ENCODE data around the gene GPHN.
"Not testable (repeated sequence)": the region's sequence is repeated elsewhere in the genome, so short reads cannot be mapped to it uniquely, and the experiment has no call there.

GPHN gene

GRCh38 chr14:66651536-66652220 lies 143.7 kb downstream of the GPHN start:
- Mint-ChIP-seq H3K27ac (no peak overlapping the region), H3K4me3 (no peak overlapping the region), H3K4me1 (no peaks in the 10 kb centered on the region), H3K27me3 (no peaks in the 10 kb centered on the region), H3K9me3 (peaks cover 0 to 12% of the 10 kb centered on the region in 2 donors)
- DNase-seq (no peak), ATAC-seq (no peak)

GRCh38 chr14:66652525-66653106 lies 144.7 kb downstream of the GPHN start:
- H3K27ac Mint-ChIP-seq: no peak overlapping the region
- ATAC-seq: no peak
- no peak overlapping the region for H3K4me3 Mint-ChIP-seq
- peaks cover under 1 to 15% of the 10 kb centered on the region in 2 donors for H3K9me3 Mint-ChIP-seq
- no peaks in the 10 kb centered on the region for H3K4me1 Mint-ChIP-seq
- no peak for DNase-seq
- H3K27me3 Mint-ChIP-seq: no peaks in the 10 kb centered on the region

- ATAC-seq: no peak
- Mint-ChIP-seq H3K4me1 (no peaks in the 10 kb centered on the region), H3K4me3 (no peak overlapping the region), H3K27me3 (no peaks in the 10 kb centered on the region), H3K27ac (no peak overlapping the region), H3K9me3 (peaks cover 7 to 29% of the 10 kb centered on the region in 2 donors)
- no peak for DNase-seq
Observed at GRCh38 chr14:66657780-66658179, 149.8 kb downstream of the GPHN start.

GRCh38 chr14:66662374-66662773 lies 154.4 kb downstream of the GPHN start:
- H3K9me3 Mint-ChIP-seq: peaks cover 31 to 44% of the 10 kb centered on the region in 2 donors
- ATAC-seq: no peak
- DNase-seq: no peak
- H3K4me1 Mint-ChIP-seq: no peaks in the 10 kb centered on the region
- H3K27me3 Mint-ChIP-seq: no peaks in the 10 kb centered on the region
- H3K27ac Mint-ChIP-seq: no peak overlapping the region
- H3K4me3 Mint-ChIP-seq: no peak overlapping the region

GRCh38 chr14:66677780-66678179 lies 169.8 kb downstream of the GPHN start:
- H3K27ac Mint-ChIP-seq: no peak overlapping the region
- H3K4me3 Mint-ChIP-seq: no peak overlapping the region
- ATAC-seq: no peak
- peaks cover 40 to 44% of the 10 kb centered on the region in 2 donors for H3K9me3 Mint-ChIP-seq
- H3K27me3 Mint-ChIP-seq: no peaks in the 10 kb centered on the region
- H3K4me1 Mint-ChIP-seq: no peaks in the 10 kb centered on the region
- no peak for DNase-seq

GRCh38 chr14:66680216-66680615 lies 172.3 kb downstream of the GPHN start:
- ATAC-seq: no peak
- H3K27ac Mint-ChIP-seq: no peak overlapping the region
- no peaks in the 10 kb centered on the region for H3K4me1 Mint-ChIP-seq
- H3K9me3 Mint-ChIP-seq: peaks cover 33 to 34% of the 10 kb centered on the region in 2 donors
- H3K27me3 Mint-ChIP-seq: no peaks in the 10 kb centered on the region
- no peak overlapping the region for H3K4me3 Mint-ChIP-seq
- no peak for DNase-seq

- ATAC-seq (no peak), DNase-seq (no peak)
- Mint-ChIP-seq H3K4me3 (no peak overlapping the region), H3K27ac (no peak overlapping the region), H3K4me1 (no peaks in the 10 kb centered on the region), H3K9me3 (peaks cover 0 to 8% of the 10 kb centered on the region in 2 donors), H3K27me3 (no peaks in the 10 kb centered on the region)
Observed at GRCh38 chr14:66696326-66696725, 188.4 kb downstream of the GPHN start.

- H3K4me3 Mint-ChIP-seq: no peak overlapping the region
- ATAC-seq (peak; percentile 71), DNase-seq (no peak)
- no peak overlapping the region for H3K27ac Mint-ChIP-seq
- H3K9me3 Mint-ChIP-seq: peaks cover 16 to 22% of the 10 kb centered on the region in 2 donors
- no peaks in the 10 kb centered on the region for H3K4me1 Mint-ChIP-seq
- H3K27me3 Mint-ChIP-seq: no peaks in the 10 kb centered on the region
Observed at GRCh38 chr14:66698503-66698902, 190.6 kb downstream of the GPHN start.

- Mint-ChIP-seq H3K4me1 (no peaks in the 10 kb centered on the region), H3K27ac (no peak overlapping the region), H3K9me3 (peaks cover 41 to 46% of the 10 kb centered on the region in 2 donors), H3K4me3 (no peak overlapping the region), H3K27me3 (no peaks in the 10 kb centered on the region)
- ATAC-seq (no peak), DNase-seq (no peak)
Observed at GRCh38 chr14:66701813-66702212, 193.9 kb downstream of the GPHN start.

- no peak for DNase-seq
- no peak for ATAC-seq
- Mint-ChIP-seq H3K27ac (no peak overlapping the region), H3K4me1 (peaks cover 1% of the 10 kb centered on the region), H3K27me3 (no peaks in the 10 kb centered on the region), H3K4me3 (no peak overlapping the region), H3K9me3 (peaks cover 29 to 32% of the 10 kb centered on the region in 2 donors)
Observed at GRCh38 chr14:66708267-66708666, 200.3 kb downstream of the GPHN start.

GRCh38 chr14:66709291-66709690 lies 201.3 kb downstream of the GPHN start:
- no peak overlapping the region for H3K4me3 Mint-ChIP-seq
- H3K27ac Mint-ChIP-seq: no peak overlapping the region
- DNase-seq (no peak), ATAC-seq (no peak)
- H3K9me3 Mint-ChIP-seq: peaks cover 22% of the 10 kb centered on the region in 2 donors
- no peaks in the 10 kb centered on the region for H3K27me3 Mint-ChIP-seq
- H3K4me1 Mint-ChIP-seq: peaks cover 12% of the 10 kb centered on the region

GRCh38 chr14:66714291-66714690 lies 206.3 kb downstream of the GPHN start:
- H3K27me3 Mint-ChIP-seq, H3K27ac Mint-ChIP-seq, DNase-seq, ATAC-seq: not testable (repeated sequence)
- Mint-ChIP-seq H3K4me1 (peaks cover 50% of the 10 kb centered on the region), H3K9me3 (peaks cover 9 to 21% of the 10 kb centered on the region in 2 donors), H3K4me3 (peak overlapping the region; percentile 10 to 51)

GRCh38 chr14:66715313-66715712 lies 207.4 kb downstream of the GPHN start:
- DNase-seq, ATAC-seq, H3K27me3 Mint-ChIP-seq: not testable (repeated sequence)
- Mint-ChIP-seq H3K27ac (peak overlapping the region in 1 of 2 donors; percentile 72), H3K4me1 (peaks cover 50% of the 10 kb centered on the region), H3K4me3 (peak overlapping the region; percentile 53), H3K9me3 (peaks cover 9 to 21% of the 10 kb centered on the region in 2 donors)

GRCh38 chr14:66716227-66716626 lies 208.3 kb downstream of the GPHN start:
- Mint-ChIP-seq H3K4me1 (peaks cover 50% of the 10 kb centered on the region), H3K4me3 (no peak overlapping the region), H3K27ac (no peak overlapping the region), H3K9me3 (peaks cover 9 to 21% of the 10 kb centered on the region in 2 donors), H3K27me3 (no peaks in the 10 kb centered on the region)
- ATAC-seq (no peak), DNase-seq (no peak)

GRCh38 chr14:66717561-66718140 lies 209.7 kb downstream of the GPHN start:
- DNase-seq: no peak
- Mint-ChIP-seq H3K9me3 (peaks cover 9 to 16% of the 10 kb centered on the region in 2 donors), H3K27me3 (no peaks in the 10 kb centered on the region), H3K4me1 (peaks cover 50% of the 10 kb centered on the region), H3K4me3 (no peak overlapping the region), H3K27ac (peak overlapping the region in 1 of 2 donors; percentile 72)
- ATAC-seq: no peak

- DNase-seq: no peak
- peaks cover 24 to 25% of the 10 kb centered on the region in 2 donors for H3K9me3 Mint-ChIP-seq
- no peak for ATAC-seq
Observed at GRCh38 chr14:66724996-66725395, 217.0 kb downstream of the GPHN start.

More at GRCh38 chr14:66724996-66725395, 217.0 kb downstream of the GPHN start:
- Mint-ChIP-seq H3K4me3 (no peak overlapping the region), H3K27me3 (no peaks in the 10 kb centered on the region), H3K4me1 (peaks cover 5% of the 10 kb centered on the region), H3K27ac (no peak overlapping the region)

Data from stimulated activated naive CD8-positive, alpha-beta T cell treated with anti-CD3 and anti-CD28 coated beads, Interleukin-15, amount 100 ng/mL, for 72 hours (primary cell).